HG03159 (cell line): ENCODE results near the gene GNB1.

Experiments used
- ATAC-seq: cut with Tn5 transposase; IDR thresholded peaks from one replicate; pipeline ENCODE4 v1.9.1; 2021; ENCODE audit warnings: mild to moderate bottlenecking, moderate library complexity; ENCODE audit not compliant: unreplicated experiment

GNB1 gene

GRCh38 chr1:1786836-1787605 lies 103.9 kb downstream of the GNB1 start:
- ATAC-seq: no peak

DNA sequence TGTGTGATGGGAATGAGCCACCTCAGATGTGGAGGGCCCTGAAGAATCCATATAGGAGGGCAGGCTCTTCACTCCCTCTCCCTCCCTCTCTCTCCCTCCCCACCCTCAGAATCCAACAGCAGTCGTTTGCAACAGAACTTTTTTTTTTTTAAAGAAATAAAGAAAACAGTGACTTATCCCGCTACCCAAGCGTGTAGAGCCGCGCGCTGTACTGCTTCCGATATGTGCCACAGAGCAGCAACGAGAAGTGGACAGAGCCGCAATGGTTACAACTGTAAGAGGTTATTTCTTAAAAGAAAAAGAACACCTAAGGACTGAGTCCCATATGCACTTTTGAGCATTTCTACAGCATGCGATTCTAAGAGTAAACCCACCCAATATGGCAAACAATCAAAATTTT lies 105.2 kb downstream of the GNB1 start:
- ATAC-seq: no peak

- ATAC-seq: no peak
Measured at GRCh38 chr1:1784933-1785332, 106.0 kb downstream of the GNB1 start.

GRCh38 chr1:1783320-1783719 lies 107.6 kb downstream of the GNB1 start:
- ATAC-seq: no peak

- ATAC-seq: no peak
Measured at GRCh38 chr1:1782399-1783221, 108.3 kb downstream of the GNB1 start.

GRCh38 chr1:1781526-1781903 lies 109.4 kb downstream of the GNB1 start:
- no peak for ATAC-seq

GRCh38 chr1:1780598-1781525 lies 110.0 kb downstream of the GNB1 start:
- ATAC-seq: no peak

DNA sequence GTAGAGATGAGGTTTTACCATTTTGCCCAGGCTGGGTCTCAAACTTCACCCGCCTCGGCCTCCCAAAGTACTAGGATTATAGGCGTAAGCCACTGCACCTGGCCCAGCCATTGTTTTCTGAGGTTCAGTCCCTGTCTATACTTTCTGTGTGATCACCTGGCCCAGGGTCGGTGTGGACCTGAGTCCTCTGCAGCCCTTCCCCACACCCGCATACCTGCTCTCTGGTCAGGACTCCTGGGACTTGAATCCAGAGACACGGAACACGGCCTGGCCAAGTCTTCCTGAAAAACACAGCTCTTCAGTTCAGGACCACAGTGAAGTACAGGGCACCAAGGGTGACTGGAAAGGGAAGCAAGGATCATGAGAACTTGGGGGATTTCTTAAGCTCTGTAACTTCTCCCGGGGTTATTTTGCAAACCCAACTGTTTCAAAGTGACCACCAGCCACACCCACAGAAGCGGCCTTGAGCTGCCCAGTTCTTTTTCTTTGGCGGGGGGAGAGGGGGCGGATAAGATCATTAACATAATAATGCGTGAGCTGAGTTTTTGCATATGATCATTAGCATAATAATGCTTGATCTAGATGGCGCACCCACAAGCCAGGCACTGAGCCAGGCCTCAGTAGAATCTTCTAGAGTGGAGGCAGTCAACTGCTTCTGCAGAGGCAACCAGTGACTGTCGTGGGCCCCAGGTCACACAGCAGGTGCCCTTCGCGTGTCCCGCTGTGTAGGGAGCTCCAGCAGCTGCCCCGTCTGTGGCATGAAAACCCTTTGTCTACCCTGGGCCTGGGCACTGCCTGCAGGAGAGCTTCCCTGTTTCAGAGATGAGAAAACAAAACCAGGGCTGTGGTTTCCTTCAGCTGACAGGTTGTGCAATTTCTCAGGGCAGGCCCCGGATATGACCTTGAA lies 110.9 kb downstream of the GNB1 start:
- peak; percentile 36 for ATAC-seq

DNA sequence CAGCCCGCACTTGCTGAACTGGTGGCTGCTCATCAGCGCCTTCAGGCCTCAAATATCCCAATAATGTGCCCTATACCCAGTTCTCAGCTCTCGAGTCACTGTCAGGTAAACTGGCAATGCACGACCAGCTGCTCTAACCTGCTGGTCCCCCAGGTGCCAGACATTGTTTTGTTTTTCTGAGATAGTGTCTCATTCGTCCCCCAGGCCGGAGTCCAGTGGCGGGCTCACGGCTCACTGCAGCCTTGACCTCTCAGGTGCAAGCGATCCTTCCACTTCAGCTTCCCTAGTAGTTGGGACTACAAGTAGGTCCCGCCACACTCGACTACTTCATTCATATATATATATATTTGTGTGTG lies 111.6 kb downstream of the GNB1 start:
- ATAC-seq: no peak

- peak; percentile 64 for ATAC-seq
Measured at GRCh38 chr1:1778663-1779319, 112.1 kb downstream of the GNB1 start.

GRCh38 chr1:1777950-1778662 lies 112.8 kb downstream of the GNB1 start, which contains the start of gene NADK:
NADK (minus strand) TSS chr1:1778470; CDS start chr1:1765406, 13,064 bp downstream.
- peak; percentile 32 for ATAC-seq

- ATAC-seq: no peak
Measured at GRCh38 chr1:1777583-1777899, 113.3 kb downstream of the GNB1 start.

- no peak for ATAC-seq
Measured at GRCh38 chr1:1776672-1777582, 114.0 kb downstream of the GNB1 start.

DNA sequence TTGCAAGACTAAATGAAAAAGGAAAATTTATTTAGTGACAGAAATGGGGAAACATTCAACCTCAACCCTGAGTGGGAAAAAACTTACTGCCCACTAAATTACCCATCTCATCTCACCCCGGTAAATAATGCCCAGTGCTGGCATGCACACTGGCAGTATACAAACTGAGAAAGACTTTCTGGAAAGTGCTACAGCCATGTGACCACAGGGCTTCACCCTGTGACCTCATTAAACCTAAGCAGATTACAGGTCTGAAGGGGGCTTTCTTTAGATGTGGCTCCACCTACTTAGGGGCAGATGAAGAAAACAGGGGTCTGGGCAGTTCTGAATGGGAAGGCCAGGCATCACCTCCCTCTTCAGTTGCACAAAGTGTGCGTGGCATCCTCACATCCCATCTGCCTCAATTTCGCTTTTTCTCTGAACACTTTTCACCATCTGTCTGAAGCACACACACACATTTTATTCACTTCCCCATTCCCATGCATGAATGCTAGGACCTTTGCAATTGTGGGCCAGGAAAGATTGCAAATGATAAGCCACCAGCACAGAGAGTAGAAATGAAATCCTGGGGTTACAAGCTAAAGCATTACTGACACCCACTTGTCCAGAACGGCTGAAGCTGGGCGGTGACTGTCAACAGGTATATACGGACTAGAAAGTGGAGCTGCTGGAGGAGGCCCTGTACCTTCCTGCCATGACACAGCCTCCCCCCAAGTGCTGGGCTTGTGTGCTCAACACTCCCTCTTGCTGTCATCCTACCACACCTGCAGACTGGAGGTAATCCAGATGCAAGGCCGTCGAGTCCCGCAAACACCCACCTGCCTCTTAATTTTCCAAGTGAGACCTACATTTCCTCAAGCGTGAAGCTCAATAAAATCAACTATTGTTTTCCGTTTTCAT lies 115.3 kb downstream of the GNB1 start:
- no peak for ATAC-seq

GRCh38 chr1:1773874-1774273 lies 117.0 kb downstream of the GNB1 start:
- ATAC-seq: no peak

DNA sequence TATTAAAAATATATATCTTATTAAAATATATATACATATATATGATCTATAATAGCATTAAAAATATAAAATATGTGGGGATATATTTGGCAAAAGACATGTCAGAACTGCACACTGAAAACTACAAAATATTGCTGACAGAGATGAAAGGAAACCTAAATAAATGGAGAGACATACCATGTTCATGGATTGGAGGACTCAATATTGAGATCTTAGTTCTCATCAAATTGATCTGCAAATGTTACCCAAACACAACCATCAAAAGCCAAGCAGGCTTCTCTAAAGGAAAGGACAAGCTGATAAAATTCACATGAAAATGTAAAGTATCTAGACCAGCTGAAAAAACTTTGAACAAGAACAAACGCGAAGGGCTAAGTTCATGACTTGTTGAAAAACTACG lies 119.8 kb downstream of the GNB1 start:
- ATAC-seq: no peak

GRCh38 chr1:1770102-1770501 lies 120.8 kb downstream of the GNB1 start:
- no peak for ATAC-seq
